Measurements from ENCODE around the gene RAC3.

GRCh38 chr17:82065638-82066303 is 34.3 kb downstream of the RAC3 start, which contains the start of gene DUS1L:
- no peak for TF ChIP-seq EZH2 (IDR thresholded peaks at IDR 0.05; ENCODE audit: insufficient read depth, low read length)
- TF ChIP-seq CTCF (IDR thresholded peaks at IDR 0.05; ENCODE audit: insufficient read depth, low read depth, low read length): no peak

Measured in astrocyte (in vitro differentiated cells and primary cell).